Vagina (tissue), 2 donors: ENCODE measurements around the gene FOXE1. TPM values are rescaled to one million over a fixed set of nuclear protein-coding genes. Genes with fewer than 3 reads are reported as not detected.

Experiments used
- DNase-seq, 2 donors: peaks; one replicate each; pipeline ENCODE4 v3.0.0-alpha.2; 2017; ENCODE audit errors: extremely low spot score in 2 of 2
- H3K27ac ChIP-seq: fragments of 200-600 bp; sonication (generic); one replicate; pipeline ENCODE4 v1.5.1; 2019
- H3K27me3 ChIP-seq: fragments of 200-600 bp; sonication (generic); one replicate; pipeline ENCODE4 v1.5.1; 2019
- H3K36me3 ChIP-seq, 2 donors: fragments of 200-600 bp; sonication (generic); one replicate each; pipeline ENCODE4 v1.5.1; 2017 to 2019
- H3K4me1 ChIP-seq: fragments of 200-600 bp; sonication (generic); one replicate; pipeline ENCODE4 v1.5.1; 2019
- H3K4me3 ChIP-seq, 2 donors: fragments of 200-600 bp; sonication (generic); 1 replicate in 1 of 2; 2 replicates in 1 of 2; pipeline ENCODE4 v1.5.1; 2016 to 2019
- H3K9me3 ChIP-seq: fragments of 200-600 bp; sonication (generic); one replicate; pipeline ENCODE4 v1.5.1; 2019
- POLR2A ChIP-seq, 2 donors: fragments of 450-650 bp; IDR thresholded peaks; one replicate each; pipeline ENCODE4 v1.6.1; 2017; ENCODE audit warnings: antibody characterized with exemption in 2 of 2, mild to moderate bottlenecking in 2 of 2, moderate library complexity in 2 of 2
- POLR2AphosphoS5 ChIP-seq, 2 donors: sonication (generic); formaldehyde crosslinking; IDR thresholded peaks; one replicate each; pipeline ENCODE4 v1.9.0; 2017; ENCODE audit warnings: antibody characterized with exemption in 2 of 2, mild to moderate bottlenecking in 2 of 2, low read depth in 1 of 2; ENCODE audit not compliant: insufficient read depth in 1 of 2
- intact Hi-C: fragments of 100-400 bp; cut with DNase I; formaldehyde crosslinking; loops from one replicate; pipeline ENCODE4 v1.15.1; 2023
- total RNA-seq: library from RNA; depleted of rRNA; stranded (reverse); fragments of >200 nt; gene quantifications from one replicate; pipeline ENCODE4 v1.2.3, GENCODE V29; 2016
- TF ChIP-seq, protein P1 (sequence below), 3 experiments: fragments of 450-650 bp in 2 of 3; fragments of 200-600 bp in 1 of 3; sonication (generic) in 1 of 3; IDR thresholded peaks; one replicate each; pipeline ENCODE4 v1.5.1; 2017 to 2019; ENCODE audit warnings: antibody characterized with exemption in 3 of 3, mild to moderate bottlenecking in 2 of 3, moderate library complexity in 2 of 3

The FOXE1 gene
- total RNA-seq, 1 donor from 2014 or later = 7.9 TPM

DNA sequence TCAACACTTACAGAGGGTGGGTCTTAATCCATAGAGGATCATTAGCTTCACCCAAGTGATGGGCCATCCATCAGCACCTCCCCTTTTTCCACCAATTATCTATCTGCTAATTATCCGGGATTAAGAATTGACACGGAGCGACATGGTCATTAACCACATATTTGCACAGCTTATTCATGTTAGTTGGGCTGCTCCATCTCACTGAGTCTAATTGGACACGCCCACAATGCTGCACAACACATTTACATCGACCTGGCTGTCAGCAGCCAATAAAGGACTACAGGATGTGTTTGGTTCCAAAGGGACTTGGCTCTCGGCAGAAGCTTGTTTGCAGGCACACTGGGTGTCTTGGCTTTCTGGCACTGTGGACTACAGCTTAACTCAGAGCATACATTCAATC is 21.6 kb downstream of the FOXE1 start:
- TF ChIP-seq, protein P1, sequence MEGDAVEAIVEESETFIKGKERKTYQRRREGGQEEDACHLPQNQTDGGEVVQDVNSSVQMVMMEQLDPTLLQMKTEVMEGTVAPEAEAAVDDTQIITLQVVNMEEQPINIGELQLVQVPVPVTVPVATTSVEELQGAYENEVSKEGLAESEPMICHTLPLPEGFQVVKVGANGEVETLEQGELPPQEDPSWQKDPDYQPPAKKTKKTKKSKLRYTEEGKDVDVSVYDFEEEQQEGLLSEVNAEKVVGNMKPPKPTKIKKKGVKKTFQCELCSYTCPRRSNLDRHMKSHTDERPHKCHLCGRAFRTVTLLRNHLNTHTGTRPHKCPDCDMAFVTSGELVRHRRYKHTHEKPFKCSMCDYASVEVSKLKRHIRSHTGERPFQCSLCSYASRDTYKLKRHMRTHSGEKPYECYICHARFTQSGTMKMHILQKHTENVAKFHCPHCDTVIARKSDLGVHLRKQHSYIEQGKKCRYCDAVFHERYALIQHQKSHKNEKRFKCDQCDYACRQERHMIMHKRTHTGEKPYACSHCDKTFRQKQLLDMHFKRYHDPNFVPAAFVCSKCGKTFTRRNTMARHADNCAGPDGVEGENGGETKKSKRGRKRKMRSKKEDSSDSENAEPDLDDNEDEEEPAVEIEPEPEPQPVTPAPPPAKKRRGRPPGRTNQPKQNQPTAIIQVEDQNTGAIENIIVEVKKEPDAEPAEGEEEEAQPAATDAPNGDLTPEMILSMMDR (IDR thresholded peaks at IDR 0.05) = no peak
- TF ChIP-seq POLR2A (IDR thresholded peaks at IDR 0.05) (no peak), POLR2AphosphoS5 (IDR thresholded peaks at IDR 0.05; ENCODE audit: insufficient read depth in 1 of 2, low read depth in 1 of 2) (no peak)
- Histone ChIP-seq H3K27me3 (no peaks in the 10 kb centered on the region), H3K9me3 (no peaks in the 10 kb centered on the region), H3K4me1 (peaks cover 10% of the 10 kb centered on the region), H3K36me3 (no peaks in the 10 kb centered on the region), H3K4me3 (no peak overlapping the region), H3K27ac (no peak overlapping the region)
- DNase-seq = peak in 1 of 2 donors; percentile 19
- intact Hi-C loops = no loop called here

DNA sequence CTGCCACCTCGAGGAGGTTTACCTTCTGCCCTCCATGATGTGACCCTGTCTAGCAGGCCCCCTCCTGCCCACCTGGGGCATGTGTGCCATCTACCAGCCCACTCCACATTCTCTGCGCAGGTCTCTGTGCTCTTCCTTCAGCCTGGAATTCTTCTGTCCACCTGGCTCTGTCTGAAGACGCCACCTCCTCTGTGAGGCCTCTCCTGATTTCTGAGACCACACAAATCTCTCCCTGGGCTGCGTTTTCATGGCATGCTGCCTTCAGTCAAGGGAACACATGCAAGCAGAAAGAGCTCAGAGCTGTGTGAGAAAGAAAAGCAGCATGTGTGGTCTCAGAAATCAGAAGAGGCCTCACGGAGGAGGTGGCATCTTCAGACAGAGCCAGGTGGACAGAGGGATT is 22.1 kb downstream of the FOXE1 start:
- H3K27ac ChIP-seq = no peak overlapping the region
- intact Hi-C loops = no loop called here
- H3K4me1 ChIP-seq = peaks cover 10% of the 10 kb centered on the region
- no peaks in the 10 kb centered on the region for H3K9me3 ChIP-seq
- H3K4me3 ChIP-seq = no peak overlapping the region
- no peaks in the 10 kb centered on the region for H3K27me3 ChIP-seq
- H3K36me3 ChIP-seq = no peaks in the 10 kb centered on the region
- TF ChIP-seq POLR2A (IDR thresholded peaks at IDR 0.05) (no peak), POLR2AphosphoS5 (IDR thresholded peaks at IDR 0.05; ENCODE audit: insufficient read depth in 1 of 2, low read depth in 1 of 2) (no peak)
- TF ChIP-seq, protein P1 (IDR thresholded peaks at IDR 0.05) = no peak
- peak in 1 of 2 donors; percentile 64 for DNase-seq

DNA sequence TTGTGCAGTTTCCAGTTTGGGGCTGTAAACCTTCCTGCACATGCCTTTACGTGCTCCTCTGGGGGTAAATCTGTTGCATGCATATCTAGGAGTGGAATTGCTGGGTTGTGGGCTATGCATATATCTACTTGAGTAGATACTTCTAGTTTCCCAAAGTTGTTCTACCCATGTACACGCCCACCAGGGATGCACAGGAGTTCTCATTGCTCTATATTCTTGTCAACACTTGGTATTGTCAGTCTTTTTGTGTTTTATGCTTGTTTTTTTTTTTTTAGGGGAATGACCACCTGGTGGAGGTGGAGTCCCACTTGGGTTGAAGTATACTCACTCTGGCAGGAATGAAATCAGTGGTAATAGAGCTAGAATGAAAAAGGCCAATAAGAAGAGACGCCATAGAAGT is 23.0 kb downstream of the FOXE1 start:
- intact Hi-C loops = no loop called here
- no peak for TF ChIP-seq POLR2AphosphoS5 (IDR thresholded peaks at IDR 0.05; ENCODE audit: insufficient read depth in 1 of 2, low read depth in 1 of 2)
- no peak for TF ChIP-seq POLR2A (IDR thresholded peaks at IDR 0.05)
- TF ChIP-seq, protein P1 (IDR thresholded peaks at IDR 0.05) = no peak
- Histone ChIP-seq H3K4me3 (no peak overlapping the region), H3K9me3 (no peaks in the 10 kb centered on the region), H3K4me1 (peaks cover 10% of the 10 kb centered on the region), H3K36me3 (no peaks in the 10 kb centered on the region), H3K27ac (no peak overlapping the region), H3K27me3 (no peaks in the 10 kb centered on the region)
- peak in 1 of 2 donors; percentile 52 for DNase-seq

DNA sequence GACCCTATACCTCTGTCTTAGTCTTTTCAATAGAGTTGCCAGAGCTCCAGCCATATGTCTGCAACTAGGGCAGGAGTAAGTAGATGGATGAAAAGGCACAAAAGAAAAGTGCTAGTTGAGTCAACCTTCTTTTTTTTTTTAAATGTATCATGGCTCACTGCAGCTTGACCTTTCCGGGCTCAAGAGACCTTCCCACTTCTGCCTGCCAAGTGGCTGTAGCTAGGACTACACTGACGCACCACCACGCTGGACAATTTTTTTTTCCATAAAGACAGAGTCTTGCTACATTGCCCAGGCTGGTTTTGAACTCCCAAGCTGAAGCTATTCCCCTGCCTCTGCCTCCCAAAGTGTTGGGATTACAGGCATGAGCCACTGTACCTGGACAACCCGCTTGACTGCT is 27.3 kb downstream of the FOXE1 start:
- DNase-seq = peak in 1 of 2 donors; percentile 37
- H3K9me3 ChIP-seq = no peaks in the 10 kb centered on the region
- intact Hi-C loops = no loop called here
- TF ChIP-seq, protein P1 (IDR thresholded peaks at IDR 0.05) = no peak
- no peak for TF ChIP-seq POLR2AphosphoS5 (IDR thresholded peaks at IDR 0.05; ENCODE audit: insufficient read depth in 1 of 2, low read depth in 1 of 2)
- no peak for TF ChIP-seq POLR2A (IDR thresholded peaks at IDR 0.05)
- peaks cover 10% of the 10 kb centered on the region for H3K4me1 ChIP-seq
- H3K4me3 ChIP-seq = no peak overlapping the region
- no peaks in the 10 kb centered on the region for H3K36me3 ChIP-seq
- H3K27me3 ChIP-seq = no peaks in the 10 kb centered on the region
- H3K27ac ChIP-seq = no peak overlapping the region

DNA sequence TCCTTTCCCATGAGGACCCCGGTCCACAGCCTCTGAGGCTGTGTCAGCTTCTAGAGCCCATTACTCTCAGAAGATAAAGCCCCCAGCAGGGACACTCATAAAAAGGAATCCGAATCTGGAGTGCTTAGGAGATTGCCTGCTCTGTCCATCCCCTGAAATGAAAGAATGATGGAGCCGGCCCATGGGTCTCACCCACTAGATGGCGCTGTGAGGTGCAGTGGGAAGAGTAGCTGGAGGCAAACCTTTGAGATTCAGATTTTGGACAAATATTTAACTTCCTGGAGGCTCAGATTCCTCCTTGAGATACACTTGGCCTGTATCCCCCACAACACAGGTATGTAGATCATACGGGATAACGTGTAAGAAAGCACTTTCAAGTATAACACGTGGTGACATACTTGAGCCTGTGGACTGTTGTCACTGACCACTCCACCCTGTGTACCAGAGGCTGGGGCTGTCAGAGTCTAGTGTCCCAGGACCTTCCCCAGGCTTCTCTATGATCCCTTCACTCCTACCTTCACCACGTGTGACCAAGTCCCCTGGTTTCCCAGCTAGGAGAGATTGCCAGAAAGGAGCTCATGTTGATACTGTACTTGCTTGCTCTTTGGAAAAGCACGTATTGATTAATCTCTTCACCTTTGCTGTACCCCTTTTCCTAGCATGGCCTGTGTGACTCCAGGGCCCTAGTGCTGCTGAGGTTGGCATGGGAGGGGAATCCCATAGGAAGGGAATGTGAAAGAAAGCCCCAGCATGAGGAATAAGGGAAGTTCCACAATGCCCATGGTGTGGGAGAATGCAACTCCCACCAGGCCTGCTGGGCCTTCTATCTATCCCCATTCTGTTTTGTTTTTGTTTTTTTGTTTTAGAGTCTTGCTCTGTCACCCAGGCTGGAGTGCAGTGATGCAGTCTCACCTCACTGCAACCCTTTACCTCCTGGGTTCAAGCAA is 37.2 kb downstream of the FOXE1 start:
- Histone ChIP-seq H3K36me3 (no peaks in the 10 kb centered on the region), H3K4me3 (no peak overlapping the region), H3K9me3 (no peaks in the 10 kb centered on the region), H3K4me1 (no peaks in the 10 kb centered on the region), H3K27me3 (no peaks in the 10 kb centered on the region), H3K27ac (no peak overlapping the region)
- intact Hi-C loops = no loop called here
- DNase-seq = no peak
- TF ChIP-seq POLR2A (IDR thresholded peaks at IDR 0.05) = no peak
- TF ChIP-seq POLR2AphosphoS5 (IDR thresholded peaks at IDR 0.05; ENCODE audit: insufficient read depth in 1 of 2, low read depth in 1 of 2) = no peak
- TF ChIP-seq, protein P1 (IDR thresholded peaks at IDR 0.05) = no peak
